Muscle layer of duodenum (tissue), 2 donors: ENCODE data around the gene PDZRN4.

Experiments used
- H3K27ac ChIP-seq: one replicate; pipeline ENCODE4 v1.7.0; 2013; ENCODE audit warnings: mild to moderate bottlenecking, low read length
- H3K27me3 ChIP-seq: one replicate; pipeline ENCODE4 v1.7.0; 2013; ENCODE audit warnings: low read depth, mild to moderate bottlenecking, control low read depth, low read length
- H3K36me3 ChIP-seq, 2 donors: one replicate each; pipeline ENCODE4 v1.7.0; 2013; ENCODE audit warnings: low read length in 2 of 2, control low read depth in 1 of 2, mild to moderate bottlenecking in 1 of 2; ENCODE audit not compliant: insufficient read depth in 2 of 2, control insufficient read depth in 1 of 2
- H3K4me1 ChIP-seq, 2 donors: one replicate each; pipeline ENCODE4 v1.7.0; 2013; ENCODE audit warnings: low read length in 2 of 2, mild to moderate bottlenecking in 2 of 2, control low read depth in 1 of 2, moderate library complexity in 1 of 2; ENCODE audit not compliant: insufficient read depth in 2 of 2, control insufficient read depth in 1 of 2
- H3K4me3 ChIP-seq, 2 donors: one replicate each; pipeline ENCODE4 v1.7.0; 2013; ENCODE audit warnings: low read length in 2 of 2, low read depth in 1 of 2, mild to moderate bottlenecking in 1 of 2
- H3K9me3 ChIP-seq, 2 donors: one replicate each; pipeline ENCODE4 v1.7.0; 2013; ENCODE audit warnings: low read length in 2 of 2, control low read depth in 1 of 2, mild to moderate bottlenecking in 1 of 2; ENCODE audit not compliant: control insufficient read depth in 1 of 2
- donor health status: healthy.

Gene PDZRN4

DNA sequence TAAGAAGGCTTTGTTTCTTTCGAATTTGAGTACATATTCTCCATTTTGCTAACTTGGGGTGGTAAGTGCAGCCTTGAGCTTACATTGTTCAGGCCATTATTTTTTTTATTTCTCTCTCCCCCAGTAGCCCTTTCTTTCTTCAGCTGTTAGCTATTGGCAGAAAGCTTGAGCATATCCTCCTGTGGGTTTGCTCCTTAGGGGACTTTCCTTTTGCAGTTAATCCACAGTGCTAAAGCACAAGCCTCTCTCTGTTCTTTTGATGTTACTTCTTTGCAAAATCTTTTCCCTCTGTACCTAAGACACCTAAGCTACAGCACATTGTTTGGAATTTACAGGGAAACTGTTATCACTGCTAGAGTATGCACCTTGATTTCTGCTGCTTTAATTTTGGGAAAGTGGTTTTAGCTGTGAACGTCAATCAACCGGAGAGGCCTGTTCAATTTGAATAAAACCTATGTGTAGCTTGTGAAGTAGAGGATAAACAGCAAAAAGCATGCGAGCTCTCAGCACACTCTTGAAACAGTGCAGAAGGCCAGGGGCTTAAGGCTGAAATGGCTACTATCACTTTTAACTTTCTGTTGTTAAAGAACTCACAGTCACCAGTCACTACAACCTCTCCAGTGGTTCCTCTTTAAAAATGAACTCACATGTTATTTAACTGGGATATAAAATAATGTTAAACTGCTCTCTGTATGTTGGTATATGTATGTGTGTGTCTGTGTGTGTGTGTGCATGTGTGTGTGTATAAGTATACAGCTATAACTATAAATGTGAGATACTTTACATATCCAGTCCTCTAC lies 139.2 kb downstream of the PDZRN4 start:
- H3K4me1 ChIP-seq: peaks cover 0 to 4% of the 10 kb centered on the region in 2 donors
- H3K9me3 ChIP-seq: no peaks in the 10 kb centered on the region
- H3K27ac ChIP-seq: no peak overlapping the region
- H3K36me3 ChIP-seq: no peaks in the 10 kb centered on the region
- no peak overlapping the region for H3K4me3 ChIP-seq
- H3K27me3 ChIP-seq: no peaks in the 10 kb centered on the region

DNA sequence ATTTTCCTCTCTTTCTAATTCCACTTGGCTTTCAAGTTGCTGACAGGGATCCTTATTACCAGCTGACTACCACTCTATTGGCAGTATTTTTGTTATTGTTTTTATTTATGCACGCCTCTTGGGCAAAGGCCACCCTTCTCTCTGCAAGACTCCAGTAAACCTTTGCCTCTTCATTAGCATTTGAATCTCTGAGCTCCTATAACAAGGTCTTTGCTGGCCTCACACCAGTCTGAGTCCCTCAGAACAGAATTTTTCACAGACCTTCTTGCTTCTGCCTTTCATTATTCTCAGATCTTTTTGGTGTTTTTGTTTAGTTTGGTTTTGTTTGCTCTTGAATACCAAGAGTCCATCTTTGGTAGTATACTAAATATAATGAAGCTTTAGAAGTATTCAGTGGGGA lies 145.9 kb downstream of the PDZRN4 start:
- Histone ChIP-seq H3K27ac (no peak overlapping the region), H3K4me1 (no peaks in the 10 kb centered on the region), H3K27me3 (no peaks in the 10 kb centered on the region), H3K36me3 (no peaks in the 10 kb centered on the region), H3K4me3 (no peak overlapping the region), H3K9me3 (no peaks in the 10 kb centered on the region)

DNA sequence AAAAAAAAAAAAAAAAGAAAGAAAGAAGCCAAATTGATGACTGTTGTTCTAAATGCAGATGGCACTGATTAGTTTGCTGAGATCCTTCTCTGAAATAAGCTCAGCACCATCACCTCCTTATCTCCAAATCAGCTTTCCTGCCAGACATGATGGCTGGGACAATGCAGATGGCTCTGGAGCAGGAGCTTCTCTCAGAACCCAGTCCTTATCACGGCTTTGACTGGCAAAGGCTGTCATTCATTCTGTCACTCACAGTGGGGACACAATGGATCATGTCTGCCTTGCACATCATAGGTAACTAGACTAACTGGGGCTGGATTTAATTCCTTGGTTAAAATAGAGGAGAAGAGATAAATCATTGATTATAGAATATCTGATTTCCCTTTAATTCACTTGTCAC lies 146.3 kb downstream of the PDZRN4 start:
- Histone ChIP-seq H3K27ac (no peak overlapping the region), H3K27me3 (no peaks in the 10 kb centered on the region), H3K4me3 (no peak overlapping the region), H3K36me3 (no peaks in the 10 kb centered on the region), H3K9me3 (no peaks in the 10 kb centered on the region), H3K4me1 (no peaks in the 10 kb centered on the region)

DNA sequence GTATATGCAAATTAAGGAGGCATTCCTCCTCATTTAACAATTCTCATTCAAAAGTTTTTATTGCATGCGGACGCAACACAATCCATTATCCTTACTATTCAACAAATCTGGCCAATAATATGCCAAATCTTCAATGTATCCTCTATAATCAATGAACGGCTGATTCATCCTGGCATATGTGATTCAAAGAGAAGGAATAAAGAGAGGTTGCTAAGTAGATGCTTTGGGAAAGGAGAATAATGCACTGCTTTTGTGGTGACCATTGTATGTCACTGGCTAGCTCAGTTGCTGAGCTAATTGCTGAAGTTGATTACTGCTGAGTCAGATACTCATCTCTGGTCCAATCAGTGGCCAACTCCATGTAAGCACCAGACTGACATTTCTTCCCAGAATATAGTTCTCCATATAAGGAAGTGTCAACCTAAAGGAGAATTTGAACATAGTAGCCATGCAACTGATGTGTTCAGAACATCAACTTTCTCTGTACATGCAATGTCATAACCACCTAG lies 148.0 kb downstream of the PDZRN4 start:
- no peaks in the 10 kb centered on the region for H3K27me3 ChIP-seq
- H3K4me1 ChIP-seq: no peaks in the 10 kb centered on the region
- H3K27ac ChIP-seq: no peak overlapping the region
- H3K9me3 ChIP-seq: no peaks in the 10 kb centered on the region
- H3K4me3 ChIP-seq: no peak overlapping the region
- H3K36me3 ChIP-seq: no peaks in the 10 kb centered on the region

DNA sequence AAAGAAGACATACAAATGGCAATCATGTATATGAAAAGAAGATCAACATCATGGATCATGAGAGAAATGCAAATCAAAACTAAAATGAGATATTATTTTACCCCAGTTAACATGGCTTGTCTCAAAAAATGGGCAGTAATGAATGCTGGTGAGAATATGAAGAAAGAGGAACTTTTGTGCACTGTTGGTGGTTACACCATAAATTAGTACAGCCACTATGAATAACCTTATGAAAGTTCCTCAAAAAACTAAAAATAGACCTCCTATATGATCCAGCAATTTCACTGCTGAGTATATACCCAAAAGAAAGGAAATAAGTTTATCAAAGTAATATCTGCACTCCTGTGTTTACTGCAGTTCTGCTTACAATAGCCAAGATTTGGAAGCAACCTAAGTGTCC lies 151.7 kb downstream of the PDZRN4 start:
- H3K4me1 ChIP-seq: no peaks in the 10 kb centered on the region
- H3K9me3 ChIP-seq: peaks cover 0 to 5% of the 10 kb centered on the region in 2 donors
- no peaks in the 10 kb centered on the region for H3K27me3 ChIP-seq
- H3K4me3 ChIP-seq: no peak overlapping the region
- no peak overlapping the region for H3K27ac ChIP-seq
- no peaks in the 10 kb centered on the region for H3K36me3 ChIP-seq

DNA sequence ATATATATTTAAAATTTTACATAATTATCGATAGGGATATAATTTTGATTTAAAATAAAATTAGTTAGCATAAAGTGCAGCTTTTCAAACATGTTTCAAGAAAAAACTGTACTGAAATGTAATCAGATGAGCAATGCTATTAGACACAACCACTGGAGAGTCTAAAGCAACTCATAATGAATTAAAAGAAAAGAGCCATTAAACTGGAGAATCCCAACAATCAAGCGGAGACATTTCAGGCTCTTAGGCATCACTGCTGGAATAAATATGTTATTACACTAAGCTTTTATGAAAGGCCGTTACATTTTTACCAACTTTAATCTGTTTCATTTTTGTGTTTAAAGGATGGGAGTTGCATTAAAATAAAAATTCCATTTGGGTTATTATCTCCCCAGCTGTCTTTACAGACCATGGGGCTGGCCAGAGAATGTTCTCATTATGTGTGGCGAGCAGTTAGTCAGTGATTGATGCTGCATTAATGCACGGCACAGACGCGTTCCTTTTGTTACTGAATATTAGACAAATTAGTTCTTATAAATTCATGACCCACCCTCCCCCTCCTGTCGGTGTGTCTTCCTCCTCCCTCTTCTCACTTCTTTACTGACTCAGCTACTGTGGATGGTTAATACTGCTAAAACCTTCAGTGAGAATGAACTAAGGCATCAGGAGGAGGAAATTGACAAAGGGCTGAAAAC lies 156.8 kb downstream of the PDZRN4 start:
- H3K4me1 ChIP-seq: no peaks in the 10 kb centered on the region
- H3K27me3 ChIP-seq: no peaks in the 10 kb centered on the region
- no peak overlapping the region for H3K4me3 ChIP-seq
- H3K27ac ChIP-seq: no peak overlapping the region
- H3K36me3 ChIP-seq: no peaks in the 10 kb centered on the region
- H3K9me3 ChIP-seq: peaks cover 0 to 5% of the 10 kb centered on the region in 2 donors

DNA sequence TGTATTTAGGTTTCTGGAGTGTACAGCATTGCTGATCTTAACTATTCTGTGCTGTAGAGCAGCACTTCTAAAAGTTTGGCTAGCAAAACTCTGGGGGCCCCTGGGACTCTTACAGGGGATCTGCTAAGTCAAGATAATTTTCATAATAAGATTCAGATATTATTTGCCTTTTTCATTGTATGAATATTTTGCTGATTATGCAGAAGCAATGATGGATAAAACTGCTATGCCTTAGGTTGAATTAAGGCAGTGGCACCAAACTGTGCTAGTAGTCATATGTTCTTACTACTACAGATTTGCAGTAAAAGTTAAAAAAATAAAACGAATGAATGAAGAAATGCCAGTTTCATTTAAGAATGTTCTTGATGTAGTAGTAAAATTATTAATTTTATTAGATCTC lies 160.1 kb downstream of the PDZRN4 start:
- Histone ChIP-seq H3K4me3 (no peak overlapping the region), H3K27ac (no peak overlapping the region), H3K4me1 (no peaks in the 10 kb centered on the region), H3K36me3 (no peaks in the 10 kb centered on the region), H3K9me3 (no peaks in the 10 kb centered on the region), H3K27me3 (no peaks in the 10 kb centered on the region)

DNA sequence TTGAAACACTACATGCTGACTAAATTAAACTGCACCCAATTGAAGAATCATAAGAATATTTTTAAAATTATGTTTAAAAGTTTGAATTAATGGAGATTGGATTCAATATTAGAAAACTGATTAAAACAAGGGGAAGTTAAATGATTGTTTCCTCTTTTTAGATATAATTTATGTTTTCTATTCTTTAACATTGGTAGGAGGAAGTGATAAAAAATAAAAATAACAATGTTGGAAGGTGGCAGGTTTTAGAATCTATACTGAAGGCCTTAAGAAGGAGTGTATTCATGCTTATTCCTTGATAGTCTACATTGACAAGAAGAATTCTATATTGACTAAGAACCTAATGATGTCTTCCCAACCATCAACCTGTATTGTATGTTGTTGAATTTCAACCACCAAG lies 168.1 kb downstream of the PDZRN4 start:
- H3K4me1 ChIP-seq: no peaks in the 10 kb centered on the region
- no peaks in the 10 kb centered on the region for H3K9me3 ChIP-seq
- no peak overlapping the region for H3K4me3 ChIP-seq
- H3K36me3 ChIP-seq: no peaks in the 10 kb centered on the region
- H3K27ac ChIP-seq: no peak overlapping the region
- H3K27me3 ChIP-seq: no peaks in the 10 kb centered on the region

DNA sequence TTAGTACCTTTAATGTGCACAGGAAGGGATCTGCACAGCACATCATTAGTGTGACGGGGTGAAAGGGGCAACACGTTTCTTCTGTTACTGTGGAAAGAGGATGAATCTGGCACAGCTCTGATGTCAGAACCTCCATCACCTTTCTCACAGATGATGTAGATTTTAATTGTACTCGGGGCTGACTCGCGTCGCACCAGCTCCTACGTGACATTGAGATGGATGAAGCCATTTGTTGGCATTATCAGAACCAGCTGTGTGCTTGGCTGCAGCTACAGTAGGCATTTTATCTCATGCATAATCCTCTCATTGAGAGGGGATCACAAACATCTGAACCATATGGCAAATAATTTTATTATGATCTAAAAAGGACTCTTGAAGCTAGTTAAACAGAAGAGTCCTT lies 173.6 kb downstream of the PDZRN4 start:
- no peaks in the 10 kb centered on the region for H3K36me3 ChIP-seq
- no peaks in the 10 kb centered on the region for H3K9me3 ChIP-seq
- no peaks in the 10 kb centered on the region for H3K27me3 ChIP-seq
- no peak overlapping the region for H3K4me3 ChIP-seq
- H3K27ac ChIP-seq: no peak overlapping the region
- H3K4me1 ChIP-seq: peaks cover 0 to 5% of the 10 kb centered on the region in 2 donors

DNA sequence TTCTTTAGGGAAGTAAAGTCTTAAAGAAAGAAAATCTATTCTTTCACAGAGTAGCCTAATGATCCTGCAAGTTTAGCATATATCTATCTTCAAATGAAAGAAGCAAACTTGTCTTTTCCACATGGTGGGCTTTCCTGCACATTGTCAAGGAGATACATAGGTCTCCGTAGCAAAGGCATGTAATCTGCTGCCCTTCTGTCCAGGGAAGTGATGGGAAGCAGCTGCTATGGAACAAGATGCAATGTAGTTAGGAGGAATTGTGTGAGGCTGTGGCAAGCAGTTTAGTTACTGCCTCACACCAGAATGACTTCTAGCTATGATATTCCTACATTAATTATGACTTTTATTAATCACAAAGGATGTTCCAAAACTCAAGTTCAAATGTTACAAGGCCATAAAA lies 174.4 kb downstream of the PDZRN4 start:
- Histone ChIP-seq H3K4me3 (no peak overlapping the region), H3K36me3 (no peaks in the 10 kb centered on the region), H3K9me3 (no peaks in the 10 kb centered on the region), H3K27me3 (no peaks in the 10 kb centered on the region), H3K27ac (no peak overlapping the region), H3K4me1 (peaks cover 0 to 5% of the 10 kb centered on the region in 2 donors)

DNA sequence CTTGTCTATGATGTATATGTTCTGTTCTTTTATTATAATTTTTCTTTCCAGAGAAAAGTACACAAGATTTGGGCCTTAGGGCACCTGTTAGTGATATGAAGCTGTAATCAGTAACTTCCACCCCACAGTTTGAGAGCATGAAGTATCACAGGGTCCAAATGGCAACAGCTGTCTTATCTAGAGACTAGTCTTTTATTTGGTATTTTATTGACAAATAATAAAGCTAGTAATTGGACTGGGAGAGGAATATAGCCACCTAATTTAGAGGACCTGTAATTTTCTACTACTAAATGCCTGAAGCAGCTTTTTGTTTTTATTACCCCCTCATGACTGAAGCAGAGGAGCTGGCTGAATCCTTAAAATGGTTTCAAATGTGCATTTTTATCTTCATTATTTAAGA lies 174.8 kb downstream of the PDZRN4 start:
- Histone ChIP-seq H3K27me3 (no peaks in the 10 kb centered on the region), H3K4me1 (peaks cover 0 to 5% of the 10 kb centered on the region in 2 donors)

More for the DNA sequence above, 174.8 kb downstream of the PDZRN4 start:
- H3K27ac ChIP-seq: no peak overlapping the region
- no peak overlapping the region for H3K4me3 ChIP-seq
- H3K9me3 ChIP-seq: peaks cover 0 to 2% of the 10 kb centered on the region in 2 donors
- no peaks in the 10 kb centered on the region for H3K36me3 ChIP-seq
